HepG2 (cell line): ENCODE results near the gene DCAKD. TPM values are rescaled to one million over a fixed set of nuclear protein-coding genes. Genes with fewer than 3 reads are reported as not detected.

Source experiments
- ATAC-seq: fragments of 200-7000 bp; cut with Tn5 transposase; 3 replicates; pipeline ENCODE4 v1.9.1; 2020; ENCODE audit warnings: mild to moderate bottlenecking, moderate library complexity
- BruUV-seq: library from RNA; stranded (reverse); fragments of 400-500 nt; replicated peaks from 2 replicates; lab custom pipeline; 2021; lab: Mats Ljungman, UMichigan
- CTCF ChIA-PET: fragments of 300-600 bp; formaldehyde crosslinking; extraction: SDS; loops from one replicate; lab custom pipeline; 2021; ENCODE audit warnings: low total read pairs, inconsistent platforms, low intra/inter-chr PET ratio; lab: Yijun Ruan, JAX
- POLR2A ChIA-PET: fragments of 350-600 bp; sonication (Branson Sonifier 250); formaldehyde crosslinking; loops from one replicate; lab custom pipeline; 2020; ENCODE audit warnings: antibody characterized with exemption, inconsistent platforms; lab: Yijun Ruan, JAX
- DNase-seq: peaks from one replicate; pipeline ENCODE4 v3.0.0-alpha.2; 2015; ENCODE audit warnings: low spot score
- FAIRE-seq: peaks from 3 replicates; lab custom pipeline; 2011; peaks lifted over from hg19 to GRCh38; lab: Jason Lieb, UNC
- H2AFZ ChIP-seq: one replicate; pipeline ENCODE4 v1.6.1; 2011; ENCODE audit warnings: low read length, inconsistent platforms
- H3K27ac ChIP-seq: fragments of 300-600 bp; 3 replicates; pipeline ENCODE4 v1.8.0; 2011; ENCODE audit warnings: mixed run types, mild to moderate bottlenecking, mixed read lengths, low read length, inconsistent platforms; ENCODE audit not compliant: insufficient read depth; ENCODE audit errors: extremely low read length
- H3K27me3 ChIP-seq, 2 experiments: fragments of 200-600 bp in 1 of 2; 2 replicates in 1 of 2; 3 replicates in 1 of 2; pipeline versions ENCODE4 v1.6.0 to v1.8.0; 2011; ENCODE audit warnings: low read length in 2 of 2, mild to moderate bottlenecking in 2 of 2, moderate library complexity in 2 of 2, inconsistent platforms in 1 of 2; ENCODE audit not compliant: insufficient read depth in 2 of 2, control insufficient read depth in 1 of 2
- H3K36me3 ChIP-seq, 2 experiments: fragments of 200-600 bp in 1 of 2; replicated peaks in 1 of 2; 2 replicates in 1 of 2; 3 replicates in 1 of 2; pipeline versions ENCODE4 v1.5.1 to v1.8.0; 2011; ENCODE audit warnings: low read length in 2 of 2, inconsistent platforms in 1 of 2; ENCODE audit not compliant: insufficient read depth in 2 of 2, control insufficient read depth in 1 of 2
- H3K4me1 ChIP-seq: 2 replicates; pipeline ENCODE4 v1.5.1; 2012; ENCODE audit warnings: low read length, inconsistent platforms; ENCODE audit not compliant: insufficient read depth
- H3K4me2 ChIP-seq: 2 replicates; pipeline ENCODE4 v1.6.0; 2011; ENCODE audit warnings: low read depth, low read length, inconsistent platforms
- H3K4me3 ChIP-seq, 3 experiments: fragments of 200-600 bp in 1 of 3; sonication (generic), shearing (Covaris generic) in 1 of 3; replicated peaks in 1 of 3; 2 replicates each; pipeline ENCODE4 v1.5.1; 2011 to 2016; ENCODE audit warnings: low read length in 3 of 3, inconsistent platforms in 2 of 3, low read depth in 2 of 3, mild to moderate bottlenecking in 2 of 3, control low read depth in 1 of 3, mixed read lengths in 1 of 3; ENCODE audit not compliant: insufficient read depth in 1 of 3
- H3K79me2 ChIP-seq: one replicate; pipeline ENCODE4 v1.6.1; 2011; ENCODE audit warnings: low read length, inconsistent platforms; ENCODE audit not compliant: insufficient read depth
- H3K9ac ChIP-seq: 2 replicates; pipeline ENCODE4 v1.6.0; 2011; ENCODE audit warnings: mild to moderate bottlenecking, low read depth, low read length, inconsistent platforms; ENCODE audit not compliant: insufficient read depth
- H3K9me3 ChIP-seq: 2 replicates; pipeline ENCODE4 v1.5.1; 2012; ENCODE audit warnings: mild to moderate bottlenecking, low read length
- H4K20me1 ChIP-seq: 2 replicates; pipeline ENCODE4 v1.6.0; 2011; ENCODE audit warnings: inconsistent platforms, mild to moderate bottlenecking, low read length, moderate library complexity; ENCODE audit not compliant: insufficient read depth
- AGO2 ChIP-seq: fragments of 200-400 bp; formaldehyde crosslinking; optimal IDR thresholded peaks from 2 replicates; pipeline ENCODE3; 2017; ENCODE audit warnings: mild to moderate bottlenecking, low read depth, low read length, moderate library complexity
- KDM5B ChIP-seq: sonication (generic); formaldehyde crosslinking; IDR thresholded peaks from 2 replicates; pipeline ENCODE4 v1.4.0; 2020; ENCODE audit warnings: missing genetic modification reagents, mild to moderate bottlenecking, borderline replicate concordance
- MED8 ChIP-seq: sonication (generic); formaldehyde crosslinking; IDR thresholded peaks from 2 replicates; pipeline ENCODE4 v1.8.1; 2023; ENCODE audit warnings: mild to moderate bottlenecking, missing genetic modification reagents; ENCODE audit not compliant: insufficient replicate concordance
- NAIF1 ChIP-seq: sonication (generic); formaldehyde crosslinking; IDR thresholded peaks from 2 replicates; pipeline ENCODE4 v1.5.0; 2020; ENCODE audit warnings: mild to moderate bottlenecking, missing genetic modification reagents, borderline replicate concordance
- PHB2 ChIP-seq: fragments of 450-650 bp; IDR thresholded peaks from 2 replicates; pipeline ENCODE4 v1.6.1; 2018; ENCODE audit not compliant: partially characterized antibody
- PHF20 ChIP-seq: sonication (generic); formaldehyde crosslinking; IDR thresholded peaks from 2 replicates; pipeline ENCODE4 v1.5.0; 2020; ENCODE audit warnings: mild to moderate bottlenecking, missing genetic modification reagents
- SRSF4 ChIP-seq: fragments of 200-400 bp; formaldehyde crosslinking; IDR thresholded peaks from one replicate; pipeline ENCODE4 v1.6.1; 2018; ENCODE audit warnings: mild to moderate bottlenecking, low read depth, low read length, moderate library complexity; ENCODE audit not compliant: poor library complexity, severe bottlenecking
- ZFP90 ChIP-seq: sonication (generic); formaldehyde crosslinking; IDR thresholded peaks from 2 replicates; pipeline ENCODE4 v1.8.0; 2022; ENCODE audit warnings: missing genetic modification reagents, mild to moderate bottlenecking, inconsistent platforms, borderline replicate concordance
- ZNF501 ChIP-seq: sonication (generic); formaldehyde crosslinking; IDR thresholded peaks from 2 replicates; pipeline ENCODE4 v1.5.1; 2020; ENCODE audit warnings: mild to moderate bottlenecking, moderate library complexity, missing genetic modification reagents
- ZNF672 ChIP-seq: sonication (generic); formaldehyde crosslinking; IDR thresholded peaks from 2 replicates; pipeline ENCODE4 v1.8.1; 2022; ENCODE audit warnings: missing genetic modification reagents
- WGBS: methylation state at CpG from one replicate; pipeline ENCODE4 v1.1.6; 2017; ENCODE audit warnings: low lambda C conversion rate; 5-methylcytosine and 5-hydroxymethylcytosine counted together
- in situ Hi-C: cut with HindIII; loops from 2 replicates; pipeline ENCODE4 v1.10.0; 2017; ENCODE audit warnings: low pct_unique_long_range_greater_than_20kb; ENCODE audit not compliant: extremely low pct_ligation_motif_present
- intact Hi-C: fragments of 100-400 bp; cut with micrococcal nuclease; formaldehyde crosslinking; loops from one replicate; pipeline ENCODE4 v1.10.0; 2022; ENCODE audit not compliant: unreplicated experiment
- polyA plus RNA-seq, 8 experiments: library from polyadenylated mRNA; depleted of rRNA in 3 of 8; stranded (reverse) in 7 of 8; unstranded in 1 of 8; fragments of >200 nt; fragmentation: Illumina TruSeq in 4 of 8; extraction: Trizol in 4 of 8; gene quantifications; 2 replicates each; pipeline versions ENCODE4 v1.2.1 to v1.2.3, GENCODE V29; 2011 to 2016; ENCODE audit warnings: low read depth in 4 of 8, missing spikeins in 1 of 8, mixed read lengths in 1 of 8; ENCODE audit not compliant: insufficient read depth in 1 of 8
- total RNA-seq, 5 experiments: library from RNA; depleted of rRNA; stranded (reverse); fragments of >200 nt; fragmentation: Illumina TruSeq; extraction: Trizol; gene quantifications; 2 replicates each; pipeline ENCODE4 v1.2.3, GENCODE V29; 2016; ENCODE audit warnings: low read depth in 1 of 5
- TF ChIP-seq, protein P1 (sequence below): sonication (generic); formaldehyde crosslinking; IDR thresholded peaks from 2 replicates; pipeline ENCODE4 v1.8.1; 2023; ENCODE audit warnings: mild to moderate bottlenecking, moderate library complexity, missing genetic modification reagents

DCAKD gene
- total and polyA plus RNA-seq, 2 of the 13 experiments (the other 11 are each of a cell fraction or from before 2014, with no cell fraction given) = 25.9 to 29.2 TPM

DNA sequence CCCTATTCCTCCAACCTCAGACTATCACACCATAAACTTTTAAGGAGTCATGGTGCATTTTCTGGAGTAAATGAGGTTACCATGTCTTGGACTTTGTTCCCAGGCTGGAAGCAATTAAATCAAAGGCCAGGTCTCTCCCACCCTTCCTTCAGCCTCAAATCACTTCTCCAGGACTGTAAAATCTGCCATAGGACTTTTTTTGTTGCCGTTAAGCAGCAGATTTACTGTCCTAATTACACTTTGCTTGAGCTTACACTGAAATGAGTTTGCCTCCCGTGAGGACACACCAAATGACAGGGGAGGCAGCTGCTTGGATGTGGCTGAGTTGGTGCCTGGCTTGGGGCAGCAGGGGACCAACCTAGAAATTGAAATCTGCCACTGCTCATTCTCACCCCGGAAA, 14.7 kb downstream of the DCAKD start (continued):
- no peak for TF ChIP-seq PHB2

DNA sequence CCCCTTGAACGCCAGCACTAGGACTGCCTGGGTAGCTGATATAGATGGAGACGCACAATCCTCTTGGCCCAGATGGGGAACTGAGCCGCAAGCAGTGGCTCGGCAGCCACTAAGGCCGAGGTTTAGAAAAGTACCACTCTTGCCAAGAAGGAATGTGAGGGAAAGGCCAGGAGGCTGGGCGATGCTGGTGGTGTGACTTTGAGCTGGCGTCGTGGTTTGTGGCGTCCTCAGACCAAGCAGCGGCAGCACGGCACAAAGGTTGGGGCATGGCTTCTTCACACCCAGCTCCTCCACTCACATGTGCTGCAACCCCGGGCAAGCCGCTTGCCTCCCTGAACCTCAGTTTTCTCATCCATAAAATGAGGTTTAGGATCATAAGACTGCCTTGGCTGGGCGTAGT, 15.6 kb downstream of the DCAKD start:
- ChIA-PET CTCF (no interaction called here), POLR2A (interaction anchor here (1.6 kb wide), 1 partner anchor 25 kb away, joined by 6 read pairs; the partner anchor contains the start of gene NMT1)
- Histone ChIP-seq H3K27me3 (no peaks in the 10 kb centered on the region), H3K4me1 (peaks cover 25% of the 10 kb centered on the region), H4K20me1 (no peaks in the 10 kb centered on the region), H3K4me3 (no peak overlapping the region), H3K27ac (no peak overlapping the region), H3K4me2 (no peak overlapping the region), H3K36me3 (peaks cover 7 to 32% of the 10 kb centered on the region in 2 experiments; a peak in 4 of 5 replicates), H3K9ac (no peak overlapping the region), H3K79me2 (peaks cover 10% of the 10 kb centered on the region), H2AFZ (no peak overlapping the region), H3K9me3 (no peaks in the 10 kb centered on the region)
- no peak for TF ChIP-seq PHF20 (CRISPR knock-in tag)
- no peak for TF ChIP-seq ZNF501 (CRISPR knock-in tag)
- TF ChIP-seq NAIF1 (CRISPR knock-in tag) = no peak
- TF ChIP-seq SRSF4 = no peak
- TF ChIP-seq, protein P1, sequence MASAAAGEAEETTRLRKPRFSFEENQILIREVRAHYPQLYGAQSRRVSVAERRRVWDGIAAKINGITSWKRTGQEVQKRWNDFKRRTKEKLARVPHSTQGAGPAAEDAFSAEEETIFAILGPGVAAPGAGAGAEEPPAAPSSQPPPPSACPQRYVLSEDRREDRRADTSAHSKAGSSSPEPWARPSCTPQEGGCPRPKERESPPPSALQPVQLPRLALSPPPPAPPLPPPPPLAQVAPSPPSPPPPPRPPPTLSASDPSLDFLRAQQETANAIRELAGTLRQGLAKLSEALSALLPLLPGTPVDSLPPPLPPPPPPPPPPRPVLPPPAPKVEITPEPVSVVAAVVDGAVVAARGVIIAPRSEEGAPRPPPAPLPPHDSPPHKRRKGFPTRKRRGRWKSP (CRISPR knock-in tag) = no peak
- TF ChIP-seq KDM5B (CRISPR knock-in tag) = no peak
- TF ChIP-seq AGO2 = no peak
- TF ChIP-seq ZFP90 = no peak
- TF ChIP-seq ZNF672 = no peak
- TF ChIP-seq MED8 (CRISPR knock-in tag) = no peak
- no TSS peak for BruUV-seq
- 96% methylated on average over 12 of the region's 14 CpGs for WGBS
- FAIRE-seq = no peak
- DNase-seq = no peak
- intact Hi-C loops = no loop called here
- no peak for ATAC-seq
- in situ Hi-C loops = no loop called here
